NCI-H1048 (cell line): ENCODE results near the gene NOP14.
"Not testable (repeated sequence)": the region's sequence is repeated elsewhere in the genome, so short reads cannot be mapped to it uniquely, and the experiment has no call there.

ENCODE experiments used
- DNase-seq: peaks from one replicate; lab custom pipeline; 2025; lab: John Stamatoyannopoulos, UW

Gene NOP14

DNA sequence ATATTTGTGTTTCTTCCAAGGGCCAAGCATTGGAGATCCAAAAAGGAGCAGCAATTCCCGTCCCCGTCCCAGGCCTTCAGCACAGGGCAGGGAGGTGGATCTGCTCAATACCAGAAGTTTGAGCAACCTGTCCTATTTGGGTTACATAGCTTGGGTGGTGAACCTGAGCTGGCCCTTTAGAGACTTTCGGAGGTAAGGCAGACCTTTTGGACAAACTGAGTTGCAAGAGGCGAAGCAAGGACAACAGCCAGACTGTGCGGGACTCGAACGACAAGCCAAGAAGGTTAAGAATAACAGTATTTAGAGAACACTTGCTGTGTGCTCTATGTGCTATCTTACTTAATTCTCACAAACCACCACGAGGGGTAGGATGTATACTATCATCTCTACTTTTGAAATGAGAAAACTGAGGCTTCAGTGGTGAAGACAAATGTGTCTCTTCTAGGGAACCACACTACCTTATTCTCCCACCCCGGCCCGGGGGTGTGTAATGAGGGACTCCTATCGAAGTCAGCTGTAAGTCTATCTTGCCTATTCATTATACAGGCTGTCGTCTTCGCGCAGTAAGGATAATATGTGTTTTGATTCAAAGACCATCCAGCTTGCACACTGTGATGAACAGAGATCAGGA, 1.3 kb downstream of the NOP14 start:
- DNase-seq, result no peak

DNA sequence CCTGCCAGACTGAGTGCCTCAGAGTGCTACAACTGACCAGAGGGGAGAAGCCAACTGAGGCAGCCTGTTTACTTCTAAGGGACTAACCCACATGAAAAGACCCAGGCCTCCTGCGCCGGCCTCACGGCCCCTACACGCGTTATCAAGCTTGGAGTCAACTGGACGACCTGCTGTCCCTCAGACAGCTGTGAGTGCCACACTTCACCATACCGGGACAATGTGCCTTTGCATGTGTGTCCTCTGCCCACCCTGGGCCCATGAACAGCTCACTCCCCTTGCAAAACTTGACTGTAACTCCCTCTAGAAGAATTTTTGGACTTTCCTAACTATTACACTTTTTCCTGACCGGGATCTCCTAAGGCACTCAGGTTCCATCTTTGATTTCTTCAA, 1.8 kb downstream of the NOP14 start:
- DNase-seq, result no peak

GRCh38 chr4:2960450-2960849, 2.8 kb downstream of the NOP14 start:
- DNase-seq, result not testable (repeated sequence)

DNA sequence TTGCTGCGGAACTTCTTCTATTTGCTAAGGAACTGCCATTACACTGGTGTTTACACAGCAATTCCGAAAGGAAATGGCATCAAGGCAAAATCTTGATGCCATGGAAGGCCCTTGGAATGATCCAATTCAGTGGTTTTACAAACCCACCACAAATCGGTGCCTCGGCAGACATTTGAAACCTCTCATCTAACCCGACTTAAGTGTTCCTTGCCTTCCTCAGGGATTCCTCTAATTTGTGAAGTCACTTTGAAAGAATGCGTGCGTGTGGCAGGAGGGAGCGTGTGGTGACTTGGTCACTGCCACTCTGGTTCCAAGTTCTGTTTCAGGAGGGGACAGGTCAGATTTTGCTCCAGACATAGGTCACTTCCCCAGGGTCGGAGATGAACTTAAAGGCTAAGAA, 4.8 kb downstream of the NOP14 start:
- DNase-seq, result no peak

GRCh38 chr4:2955186-2956044, 7.8 kb downstream of the NOP14 start:
- not testable (repeated sequence) for DNase-seq

- no peak for DNase-seq
Observed at GRCh38 chr4:2954358-2955185, 8.6 kb downstream of the NOP14 start.

GRCh38 chr4:2953496-2953895, 9.7 kb downstream of the NOP14 start:
- no peak for DNase-seq

GRCh38 chr4:2950221-2950989, 12.8 kb downstream of the NOP14 start:
- DNase-seq, result no peak

DNA sequence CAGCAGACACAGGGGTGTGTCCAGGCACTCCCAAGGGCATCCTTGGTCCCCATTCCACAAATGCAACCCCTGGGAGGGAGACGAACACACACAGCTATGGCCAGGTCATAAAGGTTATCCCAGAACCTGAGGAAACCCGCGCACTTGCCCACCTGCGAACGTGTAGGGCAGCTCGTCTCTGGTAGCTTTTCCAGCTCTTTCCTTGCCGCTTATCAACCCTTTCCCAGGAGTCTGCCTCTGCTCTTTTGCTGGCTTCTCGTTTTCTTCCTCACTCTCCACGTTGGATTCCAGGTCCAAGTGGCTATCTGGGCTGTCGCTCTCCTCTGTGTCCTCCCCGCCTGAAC, 13.5 kb downstream of the NOP14 start:
- no peak for DNase-seq

DNA sequence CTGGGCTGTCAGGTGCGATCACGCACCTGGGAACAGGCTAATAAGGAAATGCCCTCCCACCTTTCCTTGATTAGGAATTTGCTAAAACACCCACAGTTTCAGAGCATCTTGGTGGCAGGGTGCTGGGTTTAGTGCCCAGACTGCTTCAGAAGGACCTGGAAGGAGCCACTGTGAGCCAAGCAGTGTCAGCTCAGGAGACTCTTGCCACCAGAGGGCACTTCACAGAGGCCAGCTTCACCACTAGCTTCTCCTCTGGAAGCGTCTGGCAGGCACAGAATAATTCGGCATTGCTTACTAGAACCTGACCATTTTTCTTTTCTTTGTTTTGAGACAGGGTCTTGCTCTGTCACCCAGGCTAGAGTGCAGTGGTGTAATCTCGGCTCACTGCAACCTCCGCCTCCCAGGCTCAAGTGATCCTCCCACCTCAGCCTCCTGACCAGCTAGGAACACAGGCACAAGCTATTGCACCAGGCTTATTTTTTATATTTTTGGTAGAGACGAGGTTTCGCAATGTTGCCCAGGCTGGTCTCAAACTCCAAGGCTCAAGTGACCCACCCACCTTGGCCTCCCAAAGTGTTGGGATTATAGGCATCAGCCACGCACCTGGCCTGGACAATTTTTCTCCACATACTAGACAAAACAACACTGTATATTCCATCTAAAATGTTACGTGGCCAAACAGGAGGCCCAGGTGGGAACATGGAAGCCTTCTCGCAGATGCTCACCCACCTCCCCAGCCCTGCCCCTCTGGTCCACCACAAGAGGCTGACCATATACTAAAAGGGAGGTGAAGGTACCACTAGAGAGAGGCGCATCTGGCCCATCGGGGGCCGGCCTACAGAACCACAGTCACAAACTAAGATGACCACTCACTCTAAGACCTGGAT, 14.1 kb downstream of the NOP14 start:
- no peak for DNase-seq

DNA sequence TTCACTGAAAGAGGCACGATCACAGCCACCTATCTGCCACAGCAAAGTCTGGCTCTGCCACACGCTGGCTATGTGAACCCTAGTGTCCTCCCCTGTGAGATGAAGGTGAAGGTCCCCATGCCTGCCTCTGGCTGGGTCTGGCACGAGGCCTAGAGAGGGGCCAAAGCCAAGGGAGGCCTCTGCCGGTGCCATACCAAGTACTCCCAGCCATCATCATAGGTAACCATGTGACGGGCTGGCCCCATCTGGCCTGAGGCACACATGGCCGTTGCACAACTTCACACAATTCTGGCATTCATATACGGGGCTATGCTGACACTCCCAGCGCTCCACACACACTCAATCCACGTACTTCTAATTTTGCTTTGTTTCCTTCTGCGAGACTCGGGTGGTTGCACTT, 15.3 kb downstream of the NOP14 start:
- DNase-seq, result no peak

DNA sequence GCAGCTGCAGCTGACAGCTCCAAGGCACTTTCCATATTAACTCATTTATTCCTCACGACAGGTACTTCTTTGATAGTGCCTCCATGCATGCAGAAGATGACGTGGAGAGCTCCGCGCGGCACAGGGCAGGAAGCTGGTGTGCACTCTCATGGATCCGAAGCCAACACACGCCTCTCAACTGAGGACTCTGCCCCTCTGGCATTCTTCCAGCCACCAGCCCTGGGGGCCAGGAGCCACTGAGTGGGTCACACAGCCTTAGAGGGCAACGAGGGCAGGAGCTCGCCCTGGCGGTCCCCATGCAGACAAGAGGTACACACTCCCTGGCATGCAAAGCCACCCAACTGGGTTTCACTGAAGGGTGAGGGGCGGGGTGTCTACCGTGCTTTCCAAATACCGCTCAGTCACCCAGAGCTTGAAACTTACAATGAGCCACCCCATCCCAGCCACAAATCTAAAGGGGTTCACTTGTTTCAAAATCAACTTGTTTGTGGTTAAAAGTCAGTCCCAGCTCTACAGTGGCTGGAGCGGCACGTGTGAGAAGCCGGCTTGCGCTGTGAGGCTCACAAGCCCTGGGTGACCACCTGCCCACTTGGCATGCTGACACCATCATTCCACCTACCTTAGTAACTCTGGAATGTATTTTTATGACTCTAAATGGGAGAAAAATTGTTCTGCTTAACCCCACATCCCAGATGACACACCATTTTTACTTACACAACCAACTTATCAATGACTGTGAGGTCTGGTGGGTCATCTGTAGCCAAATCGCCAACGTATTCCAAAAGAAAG, 16.2 kb downstream of the NOP14 start:
- DNase-seq, result no peak

DNA sequence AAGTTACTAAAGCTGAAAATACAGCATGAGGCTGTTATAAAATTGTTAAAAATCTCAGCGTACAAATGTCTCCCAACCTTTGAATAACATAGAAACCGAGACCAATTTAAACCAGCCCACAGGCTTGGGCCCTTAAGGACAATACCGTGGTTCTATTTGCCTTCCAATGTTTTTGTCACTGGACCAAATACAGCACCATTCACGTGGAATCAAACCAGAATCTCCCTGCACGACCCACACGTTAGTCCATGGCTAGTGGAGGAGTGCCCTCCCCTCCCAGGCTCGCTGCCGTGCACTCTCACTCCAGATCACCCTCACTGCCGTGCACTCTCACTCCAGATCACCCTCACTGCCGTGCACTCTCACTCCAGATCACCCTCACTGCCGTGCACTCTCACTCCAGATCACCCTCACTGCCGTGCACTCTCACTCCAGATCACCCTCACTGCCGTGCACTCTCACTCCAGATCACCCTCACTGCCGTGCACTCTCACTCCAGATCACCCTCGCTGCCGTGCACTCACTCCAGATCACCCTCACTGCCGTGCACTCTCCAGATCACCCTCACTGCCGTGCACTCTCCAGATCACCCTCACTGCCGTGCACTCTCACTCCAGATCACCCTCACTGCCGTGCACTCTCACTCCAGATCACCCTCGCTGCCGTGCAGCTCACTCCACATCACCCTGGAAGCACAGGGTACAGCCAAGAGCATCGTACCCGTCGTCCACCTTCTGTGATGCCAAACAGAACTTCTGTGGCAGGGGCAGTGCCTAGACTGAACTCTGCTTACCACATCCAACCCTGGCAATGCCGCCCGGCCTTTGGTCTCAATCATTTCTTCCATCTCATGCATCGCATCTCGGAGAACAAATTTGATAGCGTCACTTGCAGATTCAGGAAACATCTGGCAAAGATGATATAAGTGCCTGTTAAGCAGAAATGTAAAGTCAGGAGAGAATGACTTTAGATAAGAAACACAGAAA, 17.3 kb downstream of the NOP14 start:
- not testable (repeated sequence) for DNase-seq

- no peak for DNase-seq
Observed at GRCh38 chr4:2944586-2945526, 18.4 kb downstream of the NOP14 start.

GRCh38 chr4:2944091-2944482, 19.1 kb downstream of the NOP14 start:
- DNase-seq, result no peak

DNA sequence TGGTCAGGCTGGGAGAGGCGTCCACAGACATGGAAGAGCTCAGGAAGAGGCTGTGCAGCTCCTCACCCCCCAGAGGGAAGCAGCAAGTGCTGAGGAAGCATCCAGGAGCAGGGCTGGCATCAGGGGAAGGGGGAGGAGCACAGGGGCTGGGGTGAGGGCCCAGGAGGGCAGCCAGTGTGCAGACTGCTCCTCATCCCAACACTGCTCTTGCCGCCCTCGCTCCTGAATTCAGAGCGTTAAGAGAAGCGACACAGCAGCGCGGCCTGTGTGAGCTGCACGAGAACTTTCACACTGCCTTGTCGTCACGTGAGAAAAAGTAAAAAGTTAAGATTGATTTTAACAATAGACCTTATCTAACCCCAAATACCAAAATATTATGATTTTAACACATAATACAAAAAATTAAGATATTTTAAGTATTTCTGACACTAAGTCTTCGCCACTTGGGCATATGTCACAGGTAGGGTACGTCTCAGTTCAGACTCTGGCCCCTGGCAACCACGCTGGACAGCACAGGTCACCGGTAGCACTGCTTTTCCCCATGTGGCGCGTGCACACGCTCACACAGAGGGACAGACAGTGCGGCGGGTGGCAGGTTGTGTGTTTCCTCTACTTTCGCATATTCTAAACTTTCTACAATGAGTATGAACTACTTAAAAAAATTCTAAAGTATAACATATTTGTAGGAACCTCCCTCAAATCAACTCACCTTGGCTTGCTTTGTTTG, 19.7 kb downstream of the NOP14 start:
- DNase-seq, result no peak
